CD4-positive, alpha-beta T cell treated with Interleukin-2 at 100 ng/mL for 4 hours (primary cell): ENCODE data around the gene OR2V1.
"Not testable (repeated sequence)": the region's sequence is repeated elsewhere in the genome, so short reads cannot be mapped to it uniquely, and the experiment has no call there.

Experiments used
- DNase-seq: peaks from one replicate; pipeline ENCODE4 v3.0.0-alpha.2; 2020; ENCODE audit warnings: low spot score

OR2V1 gene

GRCh38 chr5:181160152-181160754, 29.3 kb upstream of the OR2V1 start:
- DNase-seq: peak; percentile 68

GRCh38 chr5:181159286-181160151, 28.6 kb upstream of the OR2V1 start:
- peak; percentile 92 for DNase-seq

DNA sequence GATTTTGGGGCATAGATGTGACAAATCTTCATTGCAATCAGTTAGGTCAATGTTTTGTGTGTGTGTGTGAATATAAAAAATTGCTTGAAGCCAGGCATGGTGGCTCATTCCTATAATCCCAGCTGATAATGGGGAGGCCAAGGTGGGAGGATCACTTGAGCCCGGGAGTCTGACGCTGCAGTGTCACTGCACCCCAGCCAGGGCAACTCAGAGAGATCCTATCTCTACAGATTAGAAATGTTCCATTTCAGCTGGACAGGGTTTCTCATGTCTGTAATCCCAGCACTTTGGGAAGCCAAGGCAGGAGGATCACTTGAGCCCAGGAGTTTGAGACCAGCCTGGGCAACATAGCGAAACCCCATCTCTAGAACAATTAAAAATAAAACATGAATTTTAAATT, 27.9 kb upstream of the OR2V1 start:
- no peak for DNase-seq

DNA sequence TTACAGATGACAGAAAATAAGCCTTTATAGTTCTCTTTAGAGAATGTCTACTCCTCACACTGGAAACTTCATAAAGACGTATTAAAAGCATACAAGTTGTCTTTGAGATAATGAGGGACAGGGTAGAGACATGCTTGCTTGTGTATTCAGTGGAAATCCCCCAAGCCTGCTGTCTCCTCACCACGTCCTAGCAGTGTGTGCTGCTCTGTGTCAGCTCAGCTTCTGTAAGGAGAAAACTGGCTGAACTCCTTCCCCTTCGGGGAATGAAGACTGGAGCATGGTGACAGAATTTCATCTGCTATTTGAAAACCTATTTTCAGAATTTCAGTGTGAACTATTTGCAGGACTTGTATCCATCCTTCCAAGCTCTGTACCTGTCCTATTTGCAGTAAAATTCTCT, 25.8 kb upstream of the OR2V1 start:
- DNase-seq: no peak

- no peak for DNase-seq
Measured at GRCh38 chr5:181153814-181154213, 22.8 kb upstream of the OR2V1 start.

DNA sequence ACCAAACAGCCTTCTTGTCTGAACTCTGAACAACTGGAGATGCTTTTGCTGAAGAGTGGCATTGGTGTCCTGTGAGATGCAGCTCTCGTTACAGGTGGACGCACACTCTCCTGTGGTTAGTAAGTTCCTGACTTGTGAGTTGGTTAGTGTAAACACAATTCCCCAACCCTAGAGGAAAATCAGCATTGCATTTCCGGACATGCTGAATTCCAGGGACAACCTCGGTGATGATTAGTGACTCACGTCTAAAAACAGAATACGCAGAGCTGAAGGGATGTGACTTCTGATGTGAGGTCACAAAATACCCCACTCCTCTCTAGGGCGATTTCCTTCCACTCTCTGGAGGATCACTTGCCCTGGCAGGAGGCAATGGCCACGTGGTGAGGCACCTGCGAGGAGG, 21.4 kb upstream of the OR2V1 start:
- DNase-seq: no peak

DNA sequence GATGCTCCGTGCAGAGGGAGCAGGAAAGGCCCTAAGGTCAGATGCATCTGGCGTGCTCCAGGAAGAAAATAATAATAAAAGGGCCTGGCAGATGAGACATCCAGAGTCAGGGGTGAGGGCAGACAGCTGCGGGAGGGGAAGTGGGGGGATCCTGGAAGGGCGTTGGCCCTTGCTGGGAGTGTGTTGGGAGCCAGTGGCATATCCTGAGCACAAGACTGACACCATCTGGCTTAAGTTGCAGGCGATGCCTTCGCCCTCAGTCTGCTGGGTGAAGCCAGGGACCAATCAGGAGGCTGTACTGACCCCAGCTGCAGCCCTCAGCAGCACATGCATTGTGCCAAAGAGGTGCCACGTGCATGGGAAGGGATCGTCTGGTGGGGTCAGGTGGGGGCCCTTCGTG, 20.2 kb upstream of the OR2V1 start:
- DNase-seq: no peak

DNA sequence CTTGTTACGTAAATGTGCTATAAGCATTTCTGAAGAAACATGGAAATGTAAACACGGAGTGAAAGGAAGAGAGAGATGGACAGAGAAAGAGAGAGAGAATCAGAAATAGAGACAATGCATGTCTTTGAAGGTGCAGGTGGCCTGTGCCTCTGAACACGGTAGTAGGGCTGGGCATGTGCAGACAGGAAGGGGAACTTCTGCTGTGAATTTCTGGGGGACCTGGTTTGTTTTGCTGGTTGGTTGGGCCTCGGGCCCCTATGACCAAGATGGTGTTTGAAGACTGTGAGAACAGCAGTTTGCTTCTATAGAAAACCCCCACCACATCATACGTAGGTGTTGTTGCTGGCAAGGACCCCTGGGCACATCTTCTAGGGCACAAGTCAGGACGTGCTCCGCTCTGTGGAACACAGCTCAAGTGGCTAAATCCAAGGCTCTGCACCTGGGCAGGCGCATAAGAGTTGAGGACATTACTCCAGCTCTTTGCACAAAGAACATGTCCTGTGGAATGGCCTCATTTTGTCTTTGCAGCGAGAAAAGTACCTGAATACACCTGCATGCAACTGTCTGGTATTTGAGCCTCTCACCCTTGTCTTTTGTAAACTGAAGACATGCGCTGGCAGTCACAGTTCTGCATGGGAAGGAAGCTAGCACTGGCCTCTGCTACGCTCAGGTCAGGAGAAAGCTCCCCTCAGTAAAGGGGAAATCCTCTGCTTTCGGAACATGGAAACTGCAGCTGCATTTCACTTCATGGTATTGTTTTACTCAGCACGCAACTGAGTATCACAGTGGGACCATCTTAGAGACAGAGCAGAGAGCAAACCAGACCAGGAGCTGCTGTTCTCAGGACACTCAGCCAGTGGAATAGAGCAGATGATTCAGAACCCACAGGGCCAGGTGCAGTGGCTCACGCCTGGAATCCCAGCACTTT, 19.1 kb upstream of the OR2V1 start:
- no peak for DNase-seq

DNA sequence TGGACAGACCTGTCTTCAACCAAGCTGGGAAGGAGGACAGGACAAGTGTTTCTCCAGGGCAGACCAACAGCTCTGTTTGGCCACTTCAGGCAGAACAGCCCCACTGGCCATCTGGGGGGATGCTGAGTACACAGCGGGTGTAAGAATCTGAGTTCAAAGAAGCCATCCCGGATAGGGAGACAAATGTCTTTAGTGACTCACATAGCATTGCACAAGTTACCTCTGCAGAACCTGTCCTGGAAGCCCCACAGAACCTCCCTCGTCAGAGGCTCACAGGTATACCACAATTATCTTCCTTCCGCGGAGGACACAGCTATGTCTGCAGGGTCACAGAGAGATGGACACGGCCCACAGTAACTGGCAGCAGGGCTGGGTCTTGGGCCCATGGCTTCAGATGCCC, 18.4 kb upstream of the OR2V1 start:
- DNase-seq: no peak

GRCh38 chr5:181146927-181147636, 16.1 kb upstream of the OR2V1 start, which contains the start of gene OR2V2:
Gene OR2V2 (plus strand): TSS chr5:181147586. CDS start chr5:181154943, 7,357 bp downstream.
- not testable (repeated sequence) for DNase-seq

GRCh38 chr5:181145133-181145532, 14.2 kb upstream of the OR2V1 start:
- no peak for DNase-seq

GRCh38 chr5:181142054-181142453, 11.1 kb upstream of the OR2V1 start:
- DNase-seq: no peak

- no peak for DNase-seq
Measured at GRCh38 chr5:181140766-181141165, 9.8 kb upstream of the OR2V1 start.

DNA sequence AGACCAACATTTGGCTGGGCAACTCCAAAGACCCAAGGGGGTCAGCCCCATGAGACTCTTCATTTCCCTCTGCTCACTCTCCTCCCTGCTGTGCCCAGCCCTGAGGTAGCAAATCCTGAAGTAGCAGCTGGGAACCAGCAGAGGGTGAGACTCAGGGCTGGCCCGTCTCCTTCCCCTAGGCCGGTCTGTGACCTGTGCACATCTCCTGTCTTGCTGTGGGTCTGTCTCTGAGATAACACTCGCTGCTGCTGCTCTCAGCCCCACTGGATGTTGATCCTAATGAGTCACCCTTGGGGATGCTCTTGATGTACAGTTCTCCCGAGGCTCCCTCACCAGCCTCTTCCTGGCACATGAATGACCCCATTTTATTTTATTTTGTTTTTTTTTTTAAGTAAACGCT, 7.3 kb upstream of the OR2V1 start:
- DNase-seq: no peak

GRCh38 chr5:181136361-181136955, 5.5 kb upstream of the OR2V1 start:
- no peak for DNase-seq

- no peak for DNase-seq
Measured at GRCh38 chr5:181134259-181134658, 3.3 kb upstream of the OR2V1 start.

DNA sequence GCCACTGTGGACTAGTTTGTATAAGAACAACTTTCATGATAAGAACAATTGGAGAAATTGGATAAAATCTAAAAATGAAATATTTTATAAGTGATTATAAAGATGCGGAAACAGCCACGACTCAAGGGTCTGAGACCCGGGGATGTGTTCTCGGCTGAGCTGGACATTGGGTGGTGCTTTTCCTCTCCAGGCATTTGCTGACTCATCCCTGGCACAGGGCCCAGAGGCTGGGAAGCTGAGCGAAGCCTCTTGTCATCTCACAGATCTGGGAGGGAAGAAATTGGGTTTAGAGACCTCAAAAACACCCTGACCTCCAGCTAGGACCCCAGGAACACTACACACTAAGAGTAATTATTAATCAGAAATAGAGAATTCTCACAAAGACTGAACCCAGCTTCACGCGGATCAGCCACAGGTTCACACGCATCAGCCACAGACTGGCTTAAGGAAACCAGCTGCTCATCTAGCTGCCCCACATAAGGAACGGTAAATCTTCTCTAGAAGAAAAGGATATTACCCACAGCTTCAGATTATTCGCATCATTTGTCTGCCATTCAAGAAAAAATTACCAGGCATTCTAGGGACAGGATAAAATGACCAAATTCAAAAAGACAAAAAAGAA, 2.8 kb upstream of the OR2V1 start:
- no peak for DNase-seq

- no peak for DNase-seq
Measured at GRCh38 chr5:181133083-181133482, 2.1 kb upstream of the OR2V1 start.

DNA sequence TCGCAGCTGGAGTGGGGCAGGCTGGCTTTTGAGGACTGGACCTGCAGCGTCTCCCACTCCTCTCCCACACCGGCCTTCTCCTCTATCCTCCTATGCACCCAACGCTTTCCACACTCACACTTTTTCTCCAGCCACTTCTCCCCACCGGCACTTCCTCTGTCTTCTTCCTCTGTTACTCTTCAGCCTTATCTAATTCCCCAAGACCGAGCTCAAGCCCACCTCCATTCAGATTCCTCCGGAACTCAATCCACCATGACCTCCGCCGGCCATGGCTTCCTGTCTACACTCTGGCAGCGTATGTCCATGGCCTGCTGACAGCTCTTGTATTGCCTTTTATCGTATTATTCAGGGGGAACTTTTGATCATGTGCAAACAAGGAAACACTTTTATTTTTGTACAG, 545 bp upstream of the OR2V1 start:
- no peak for DNase-seq

GRCh38 chr5:181130081-181130480, 888 bp downstream of the OR2V1 start:
- DNase-seq: not testable (repeated sequence)

- no peak for DNase-seq
Measured at GRCh38 chr5:181129601-181130000, 1.4 kb downstream of the OR2V1 start.
